ENCODE data around the gene MAGEC1.

The MAGEC1 gene

GRCh38 chrX:141924293-141924692, 20.6 kb downstream of the MAGEC1 start:
- no peaks in the 10 kb centered on the region for H3K9me3 ChIP-seq (ENCODE audit: control insufficient read depth in 2 of 2, low read length in 2 of 2)
- no peak overlapping the region for H3K4me3 ChIP-seq (ENCODE audit: low read length in 2 of 2)
- H3K4me1 ChIP-seq (ENCODE audit: control insufficient read depth in 2 of 2, insufficient read depth in 2 of 2, low read length in 2 of 2), result no peaks in the 10 kb centered on the region
- no peak overlapping the region for H3K9ac ChIP-seq (ENCODE audit: low read depth in 1 of 2, low read length in 2 of 2)
- no peak overlapping the region for H3K27ac ChIP-seq (ENCODE audit: low read depth in 2 of 2, low read length in 2 of 2)
- no peaks in the 10 kb centered on the region for H3K36me3 ChIP-seq (ENCODE audit: control insufficient read depth in 2 of 2, insufficient read depth in 2 of 2, low read length in 2 of 2)
- H3K27me3 ChIP-seq (ENCODE audit: control insufficient read depth in 2 of 2, insufficient read depth in 2 of 2, low read length in 2 of 2), result no peaks in the 10 kb centered on the region

GRCh38 chrX:141928432-141928831, 24.7 kb downstream of the MAGEC1 start:
- no peak overlapping the region for H3K4me3 ChIP-seq (ENCODE audit: low read length in 2 of 2)
- H3K27ac ChIP-seq (ENCODE audit: low read depth in 2 of 2, low read length in 2 of 2), result no peak overlapping the region
- no peaks in the 10 kb centered on the region for H3K36me3 ChIP-seq (ENCODE audit: control insufficient read depth in 2 of 2, insufficient read depth in 2 of 2, low read length in 2 of 2)
- no peaks in the 10 kb centered on the region for H3K4me1 ChIP-seq (ENCODE audit: control insufficient read depth in 2 of 2, insufficient read depth in 2 of 2, low read length in 2 of 2)
- H3K27me3 ChIP-seq (ENCODE audit: control insufficient read depth in 2 of 2, insufficient read depth in 2 of 2, low read length in 2 of 2), result no peaks in the 10 kb centered on the region
- no peaks in the 10 kb centered on the region for H3K9me3 ChIP-seq (ENCODE audit: control insufficient read depth in 2 of 2, low read length in 2 of 2)
- H3K9ac ChIP-seq (ENCODE audit: low read depth in 1 of 2, low read length in 2 of 2), result no peak overlapping the region

- Histone ChIP-seq H3K27me3 (ENCODE audit: control insufficient read depth in 2 of 2, insufficient read depth in 2 of 2, low read length in 2 of 2) (no peaks in the 10 kb centered on the region), H3K4me3 (ENCODE audit: low read length in 2 of 2) (no peak overlapping the region), H3K4me1 (ENCODE audit: control insufficient read depth in 2 of 2, insufficient read depth in 2 of 2, low read length in 2 of 2) (no peaks in the 10 kb centered on the region), H3K9ac (ENCODE audit: low read depth in 1 of 2, low read length in 2 of 2) (no peak overlapping the region), H3K27ac (ENCODE audit: low read depth in 2 of 2, low read length in 2 of 2) (no peak overlapping the region), H3K9me3 (ENCODE audit: control insufficient read depth in 2 of 2, low read length in 2 of 2) (no peaks in the 10 kb centered on the region), H3K36me3 (ENCODE audit: control insufficient read depth in 2 of 2, insufficient read depth in 2 of 2, low read length in 2 of 2) (no peaks in the 10 kb centered on the region)
These were observed 30.5 kb downstream of the MAGEC1 start for GRCh38 chrX:141934059-141934641.

- no peaks in the 10 kb centered on the region for H3K9me3 ChIP-seq (ENCODE audit: control insufficient read depth in 2 of 2, low read length in 2 of 2)
- H3K27me3 ChIP-seq (ENCODE audit: control insufficient read depth in 2 of 2, insufficient read depth in 2 of 2, low read length in 2 of 2), result no peaks in the 10 kb centered on the region
- H3K9ac ChIP-seq (ENCODE audit: low read depth in 1 of 2, low read length in 2 of 2), result no peak overlapping the region
- no peak overlapping the region for H3K27ac ChIP-seq (ENCODE audit: low read depth in 2 of 2, low read length in 2 of 2)
- no peak overlapping the region for H3K4me3 ChIP-seq (ENCODE audit: low read length in 2 of 2)
- H3K4me1 ChIP-seq (ENCODE audit: control insufficient read depth in 2 of 2, insufficient read depth in 2 of 2, low read length in 2 of 2), result no peaks in the 10 kb centered on the region
- H3K36me3 ChIP-seq (ENCODE audit: control insufficient read depth in 2 of 2, insufficient read depth in 2 of 2, low read length in 2 of 2), result no peaks in the 10 kb centered on the region
These were observed 32.0 kb downstream of the MAGEC1 start for GRCh38 chrX:141935645-141936044.

GRCh38 chrX:141936080-141936479, 32.4 kb downstream of the MAGEC1 start:
- no peak overlapping the region for H3K9ac ChIP-seq (ENCODE audit: low read depth in 1 of 2, low read length in 2 of 2)
- H3K27me3 ChIP-seq (ENCODE audit: control insufficient read depth in 2 of 2, insufficient read depth in 2 of 2, low read length in 2 of 2), result no peaks in the 10 kb centered on the region
- H3K4me1 ChIP-seq (ENCODE audit: control insufficient read depth in 2 of 2, insufficient read depth in 2 of 2, low read length in 2 of 2), result no peaks in the 10 kb centered on the region
- no peaks in the 10 kb centered on the region for H3K9me3 ChIP-seq (ENCODE audit: control insufficient read depth in 2 of 2, low read length in 2 of 2)
- H3K36me3 ChIP-seq (ENCODE audit: control insufficient read depth in 2 of 2, insufficient read depth in 2 of 2, low read length in 2 of 2), result no peaks in the 10 kb centered on the region
- no peak overlapping the region for H3K27ac ChIP-seq (ENCODE audit: low read depth in 2 of 2, low read length in 2 of 2)
- H3K4me3 ChIP-seq (ENCODE audit: low read length in 2 of 2), result no peak overlapping the region

- no peak overlapping the region for H3K27ac ChIP-seq (ENCODE audit: low read depth in 2 of 2, low read length in 2 of 2)
- no peaks in the 10 kb centered on the region for H3K27me3 ChIP-seq (ENCODE audit: control insufficient read depth in 2 of 2, insufficient read depth in 2 of 2, low read length in 2 of 2)
- no peaks in the 10 kb centered on the region for H3K9me3 ChIP-seq (ENCODE audit: control insufficient read depth in 2 of 2, low read length in 2 of 2)
- no peaks in the 10 kb centered on the region for H3K4me1 ChIP-seq (ENCODE audit: control insufficient read depth in 2 of 2, insufficient read depth in 2 of 2, low read length in 2 of 2)
- H3K9ac ChIP-seq (ENCODE audit: low read depth in 1 of 2, low read length in 2 of 2), result no peak overlapping the region
- no peak overlapping the region for H3K4me3 ChIP-seq (ENCODE audit: low read length in 2 of 2)
- no peaks in the 10 kb centered on the region for H3K36me3 ChIP-seq (ENCODE audit: control insufficient read depth in 2 of 2, insufficient read depth in 2 of 2, low read length in 2 of 2)
These were observed 37.5 kb downstream of the MAGEC1 start for GRCh38 chrX:141941234-141941633.

GRCh38 chrX:141945426-141945825, 41.7 kb downstream of the MAGEC1 start:
- Histone ChIP-seq H3K27me3 (ENCODE audit: control insufficient read depth in 2 of 2, insufficient read depth in 2 of 2, low read length in 2 of 2) (no peaks in the 10 kb centered on the region), H3K4me1 (ENCODE audit: control insufficient read depth in 2 of 2, insufficient read depth in 2 of 2, low read length in 2 of 2) (no peaks in the 10 kb centered on the region), H3K9ac (ENCODE audit: low read depth in 1 of 2, low read length in 2 of 2) (no peak overlapping the region), H3K4me3 (ENCODE audit: low read length in 2 of 2) (no peak overlapping the region), H3K27ac (ENCODE audit: low read depth in 2 of 2, low read length in 2 of 2) (no peak overlapping the region), H3K36me3 (ENCODE audit: control insufficient read depth in 2 of 2, insufficient read depth in 2 of 2, low read length in 2 of 2) (no peaks in the 10 kb centered on the region), H3K9me3 (ENCODE audit: control insufficient read depth in 2 of 2, low read length in 2 of 2) (no peaks in the 10 kb centered on the region)

GRCh38 chrX:141947350-141947749, 43.7 kb downstream of the MAGEC1 start:
- Histone ChIP-seq H3K4me1 (ENCODE audit: control insufficient read depth in 2 of 2, insufficient read depth in 2 of 2, low read length in 2 of 2) (no peaks in the 10 kb centered on the region), H3K27ac (ENCODE audit: low read depth in 2 of 2, low read length in 2 of 2) (no peak overlapping the region), H3K4me3 (ENCODE audit: low read length in 2 of 2) (no peak overlapping the region), H3K9me3 (ENCODE audit: control insufficient read depth in 2 of 2, low read length in 2 of 2) (no peaks in the 10 kb centered on the region), H3K27me3 (ENCODE audit: control insufficient read depth in 2 of 2, insufficient read depth in 2 of 2, low read length in 2 of 2) (no peaks in the 10 kb centered on the region), H3K9ac (ENCODE audit: low read depth in 1 of 2, low read length in 2 of 2) (no peak overlapping the region), H3K36me3 (ENCODE audit: control insufficient read depth in 2 of 2, insufficient read depth in 2 of 2, low read length in 2 of 2) (no peaks in the 10 kb centered on the region)

GRCh38 chrX:141952603-141953002, 48.9 kb downstream of the MAGEC1 start:
- H3K4me1 ChIP-seq (ENCODE audit: control insufficient read depth in 2 of 2, insufficient read depth in 2 of 2, low read length in 2 of 2), result no peaks in the 10 kb centered on the region
- H3K27me3 ChIP-seq (ENCODE audit: control insufficient read depth in 2 of 2, insufficient read depth in 2 of 2, low read length in 2 of 2), result no peaks in the 10 kb centered on the region
- no peaks in the 10 kb centered on the region for H3K9me3 ChIP-seq (ENCODE audit: control insufficient read depth in 2 of 2, low read length in 2 of 2)
- no peak overlapping the region for H3K9ac ChIP-seq (ENCODE audit: low read depth in 1 of 2, low read length in 2 of 2)
- no peak overlapping the region for H3K27ac ChIP-seq (ENCODE audit: low read depth in 2 of 2, low read length in 2 of 2)
- H3K36me3 ChIP-seq (ENCODE audit: control insufficient read depth in 2 of 2, insufficient read depth in 2 of 2, low read length in 2 of 2), result no peaks in the 10 kb centered on the region
- no peak overlapping the region for H3K4me3 ChIP-seq (ENCODE audit: low read length in 2 of 2)

- H3K27me3 ChIP-seq (ENCODE audit: control insufficient read depth in 2 of 2, insufficient read depth in 2 of 2, low read length in 2 of 2), result no peaks in the 10 kb centered on the region
- no peaks in the 10 kb centered on the region for H3K4me1 ChIP-seq (ENCODE audit: control insufficient read depth in 2 of 2, insufficient read depth in 2 of 2, low read length in 2 of 2)
These were observed 55.0 kb downstream of the MAGEC1 start for GRCh38 chrX:141958675-141959074.

More at GRCh38 chrX:141958675-141959074, 55.0 kb downstream of the MAGEC1 start:
- Histone ChIP-seq H3K9ac (ENCODE audit: low read depth in 1 of 2, low read length in 2 of 2) (no peak overlapping the region), H3K27ac (ENCODE audit: low read depth in 2 of 2, low read length in 2 of 2) (no peak overlapping the region), H3K4me3 (ENCODE audit: low read length in 2 of 2) (no peak overlapping the region), H3K36me3 (ENCODE audit: control insufficient read depth in 2 of 2, insufficient read depth in 2 of 2, low read length in 2 of 2) (no peaks in the 10 kb centered on the region), H3K9me3 (ENCODE audit: control insufficient read depth in 2 of 2, low read length in 2 of 2) (no peaks in the 10 kb centered on the region)

Data from mucosa of rectum (tissue), 2 donors.